HEK293 (cell line): ENCODE data around the gene ACVR2B.

Experiments
- CTCF ChIA-PET: fragments of 350-600 bp; formaldehyde crosslinking; extraction: SDS; loops from one replicate; lab custom pipeline; 2021; ENCODE audit warnings: antibody characterized with exemption; lab: Yijun Ruan, JAX
- POLR2A ChIA-PET: fragments of 300-600 bp; formaldehyde crosslinking; extraction: SDS; loops from one replicate; lab custom pipeline; 2020; ENCODE audit warnings: antibody characterized with exemption, inconsistent platforms; lab: Yijun Ruan, JAX
- H3K27ac ChIP-seq: fragments of 200-500 bp; sonication (Bioruptor generic); 2 replicates; pipeline ENCODE4 v1.5.1; 2014; ENCODE audit warnings: low read depth, low read length, control low read depth, inconsistent platforms; ENCODE audit errors: extremely low read depth
- H3K36me3 ChIP-seq, 2 experiments: fragments of 200-500 bp in 1 of 2; sonication (Bioruptor generic) in 1 of 2; 1 replicate in 1 of 2; 2 replicates in 1 of 2; pipeline ENCODE4 v1.5.1; 2014 to 2017; ENCODE audit warnings: inconsistent platforms in 2 of 2, low read length in 2 of 2; ENCODE audit not compliant: control insufficient read depth in 2 of 2, insufficient read depth in 1 of 2
- H3K4me1 ChIP-seq: fragments of 200-500 bp; sonication (Bioruptor generic); 2 replicates; pipeline ENCODE4 v1.5.1; 2014; ENCODE audit warnings: mild to moderate bottlenecking, low read length, inconsistent platforms; ENCODE audit not compliant: control insufficient read depth, insufficient read depth
- H3K4me3 ChIP-seq: 2 replicates; pipeline ENCODE4 v1.5.1; 2011; ENCODE audit warnings: low read depth, mild to moderate bottlenecking, control low read depth, low read length, moderate library complexity
- H3K9me3 ChIP-seq: fragments of 200-500 bp; sonication (Bioruptor generic); 2 replicates; pipeline ENCODE4 v1.5.1; 2014; ENCODE audit warnings: low read depth, low read length, inconsistent platforms; ENCODE audit not compliant: control insufficient read depth, insufficient read depth
- EGR2 ChIP-seq: fragments of 450-650 bp; formaldehyde crosslinking; IDR thresholded peaks from 2 replicates; pipeline ENCODE4 v1.5.1; 2016; ENCODE audit warnings: low read depth, missing biosample characterization, missing genetic modification characterization
- KLF1 ChIP-seq: fragments of 450-650 bp; formaldehyde crosslinking; IDR thresholded peaks from 2 replicates; pipeline ENCODE4 v1.5.1; 2016; ENCODE audit warnings: missing biosample characterization, missing genetic modification characterization
- YY1 ChIP-seq: fragments of 450-650 bp; formaldehyde crosslinking; IDR thresholded peaks from 2 replicates; pipeline ENCODE4 v1.5.1; 2018; ENCODE audit warnings: missing biosample characterization, missing genetic modification characterization
- ZBTB7A ChIP-seq: fragments of 450-650 bp; formaldehyde crosslinking; IDR thresholded peaks from 2 replicates; pipeline ENCODE4 v1.5.1; 2016; ENCODE audit warnings: low read depth, missing biosample characterization, missing genetic modification characterization
- ZFP3 ChIP-seq: fragments of 450-650 bp; formaldehyde crosslinking; IDR thresholded peaks from 2 replicates; pipeline ENCODE4 v1.5.1; 2016; ENCODE audit warnings: low read depth, missing biosample characterization, missing genetic modification characterization
- ZFP69B ChIP-seq: fragments of 450-650 bp; formaldehyde crosslinking; IDR thresholded peaks from 2 replicates; pipeline ENCODE4 v1.5.1; 2016; ENCODE audit warnings: missing biosample characterization, missing genetic modification characterization
- ZNF114 ChIP-seq: fragments of 450-650 bp; formaldehyde crosslinking; IDR thresholded peaks from 2 replicates; pipeline ENCODE4 v1.5.0; 2017; ENCODE audit warnings: missing biosample characterization, missing genetic modification characterization
- ZNF132 ChIP-seq: fragments of 450-650 bp; formaldehyde crosslinking; IDR thresholded peaks from 2 replicates; pipeline ENCODE4 v1.5.1; 2017; ENCODE audit warnings: missing biosample characterization, missing genetic modification characterization, borderline replicate concordance
- ZNF2 ChIP-seq: fragments of 450-650 bp; formaldehyde crosslinking; IDR thresholded peaks from 2 replicates; pipeline ENCODE4 v1.5.1; 2016; ENCODE audit warnings: missing biosample characterization, missing genetic modification characterization
- ZNF23 ChIP-seq: fragments of 450-650 bp; formaldehyde crosslinking; IDR thresholded peaks from 2 replicates; pipeline ENCODE4 v1.5.1; 2016; ENCODE audit warnings: missing biosample characterization, missing genetic modification characterization, borderline replicate concordance
- ZNF473 ChIP-seq: fragments of 450-650 bp; formaldehyde crosslinking; IDR thresholded peaks from 2 replicates; pipeline ENCODE4 v1.5.1; 2017; ENCODE audit warnings: missing biosample characterization, missing genetic modification characterization
- ZNF658 ChIP-seq: fragments of 450-650 bp; formaldehyde crosslinking; IDR thresholded peaks from 2 replicates; pipeline ENCODE4; 2016; ENCODE audit warnings: missing biosample characterization, missing genetic modification characterization
- ZNF785 ChIP-seq: fragments of 450-650 bp; formaldehyde crosslinking; IDR thresholded peaks from 2 replicates; pipeline ENCODE4 v1.5.1; 2016; ENCODE audit warnings: missing biosample characterization, missing genetic modification characterization
- TF ChIP-seq, protein P1 (sequence below): fragments of 450-650 bp; formaldehyde crosslinking; IDR thresholded peaks from 2 replicates; pipeline ENCODE4 v1.5.1; 2017; ENCODE audit warnings: missing biosample characterization, missing genetic modification characterization
- TF ChIP-seq, protein P2 (sequence below): fragments of 450-650 bp; formaldehyde crosslinking; IDR thresholded peaks from 2 replicates; pipeline ENCODE4; 2016; ENCODE audit warnings: missing biosample characterization, missing genetic modification characterization
- TF ChIP-seq, protein P3 (sequence below): fragments of 450-650 bp; formaldehyde crosslinking; IDR thresholded peaks from 2 replicates; pipeline ENCODE4 v1.5.0; 2017; ENCODE audit warnings: missing biosample characterization, missing genetic modification characterization, borderline replicate concordance
- TF ChIP-seq, protein P4 (sequence below): fragments of 450-650 bp; IDR thresholded peaks from 2 replicates; pipeline ENCODE4 v1.5.1; 2018; ENCODE audit warnings: missing biosample characterization, missing genetic modification characterization
- TF ChIP-seq, protein P5 (sequence below): fragments of 450-650 bp; formaldehyde crosslinking; IDR thresholded peaks from 2 replicates; pipeline ENCODE4 v1.5.1; 2016; ENCODE audit warnings: missing biosample characterization, missing genetic modification characterization
- TF ChIP-seq, protein P6 (sequence below): fragments of 450-650 bp; formaldehyde crosslinking; conservative IDR thresholded peaks from 2 replicates; pipeline ENCODE4 v1.5.1; 2016; ENCODE audit warnings: low read depth, missing biosample characterization, missing genetic modification characterization
- TF ChIP-seq, protein P7 (sequence below): fragments of 450-650 bp; formaldehyde crosslinking; IDR thresholded peaks from 2 replicates; pipeline ENCODE4 v1.5.1; 2016; ENCODE audit warnings: missing biosample characterization, missing genetic modification characterization, low read depth
- TF ChIP-seq, protein P8 (sequence below): fragments of 450-650 bp; formaldehyde crosslinking; IDR thresholded peaks from 2 replicates; pipeline ENCODE4 v1.5.1; 2016; ENCODE audit warnings: missing biosample characterization, missing genetic modification characterization

ACVR2B gene

DNA sequence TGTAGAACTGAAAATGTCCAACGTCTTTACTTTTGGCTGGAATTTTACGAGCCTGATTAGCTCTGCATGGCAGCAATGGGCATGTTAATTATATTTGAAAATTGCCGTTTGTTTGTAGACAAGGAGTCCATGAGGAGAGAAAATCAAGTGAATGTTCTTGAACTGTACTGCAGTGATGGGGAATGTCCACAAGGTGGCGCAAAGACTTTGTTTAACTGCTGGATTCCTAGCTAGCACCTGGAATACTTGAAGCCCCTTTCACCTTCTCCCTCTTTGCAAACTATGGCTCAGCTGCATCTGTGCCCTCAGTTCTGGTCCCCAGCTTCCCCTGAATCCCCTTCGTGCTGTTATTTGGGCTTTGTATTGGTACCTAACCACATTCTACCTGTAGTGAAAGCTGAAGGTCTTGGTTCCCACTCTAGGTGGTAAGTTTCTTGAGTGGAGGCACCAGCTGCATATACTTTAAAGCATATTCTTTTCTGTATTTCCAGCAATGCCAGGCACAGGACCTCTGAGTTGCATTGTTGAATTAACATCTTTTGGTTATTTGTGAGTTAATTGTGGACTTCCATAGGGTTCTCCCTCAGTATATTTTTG is 67.8 kb downstream of the ACVR2B start:
- H3K4me3 ChIP-seq = no peak overlapping the region
- ChIA-PET POLR2A (no interaction called here), CTCF (interaction anchor here (0.5 to 4.4 kb wide), 58 partner anchors 9 to 863 kb away, joined by 3 to 65 read pairs (median 5); no protein-coding TSS in a partner anchor)
- no peaks in the 10 kb centered on the region for H3K4me1 ChIP-seq
- no peak overlapping the region for H3K27ac ChIP-seq
- peaks cover 8 to 54% of the 10 kb centered on the region in 2 experiments for H3K36me3 ChIP-seq
- no peaks in the 10 kb centered on the region for H3K9me3 ChIP-seq
- no peak for TF ChIP-seq ZNF114
- TF ChIP-seq YY1 (tag by site-specific recombination) = no peak
- TF ChIP-seq ZNF658 (tag by site-specific recombination) = no peak
- TF ChIP-seq, protein P1, sequence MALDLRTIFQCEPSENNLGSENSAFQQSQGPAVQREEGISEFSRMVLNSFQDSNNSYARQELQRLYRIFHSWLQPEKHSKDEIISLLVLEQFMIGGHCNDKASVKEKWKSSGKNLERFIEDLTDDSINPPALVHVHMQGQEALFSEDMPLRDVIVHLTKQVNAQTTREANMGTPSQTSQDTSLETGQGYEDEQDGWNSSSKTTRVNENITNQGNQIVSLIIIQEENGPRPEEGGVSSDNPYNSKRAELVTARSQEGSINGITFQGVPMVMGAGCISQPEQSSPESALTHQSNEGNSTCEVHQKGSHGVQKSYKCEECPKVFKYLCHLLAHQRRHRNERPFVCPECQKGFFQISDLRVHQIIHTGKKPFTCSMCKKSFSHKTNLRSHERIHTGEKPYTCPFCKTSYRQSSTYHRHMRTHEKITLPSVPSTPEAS (tag by site-specific recombination) = no peak
- TF ChIP-seq ZNF132 (tag by site-specific recombination) = no peak
- TF ChIP-seq, protein P2, sequence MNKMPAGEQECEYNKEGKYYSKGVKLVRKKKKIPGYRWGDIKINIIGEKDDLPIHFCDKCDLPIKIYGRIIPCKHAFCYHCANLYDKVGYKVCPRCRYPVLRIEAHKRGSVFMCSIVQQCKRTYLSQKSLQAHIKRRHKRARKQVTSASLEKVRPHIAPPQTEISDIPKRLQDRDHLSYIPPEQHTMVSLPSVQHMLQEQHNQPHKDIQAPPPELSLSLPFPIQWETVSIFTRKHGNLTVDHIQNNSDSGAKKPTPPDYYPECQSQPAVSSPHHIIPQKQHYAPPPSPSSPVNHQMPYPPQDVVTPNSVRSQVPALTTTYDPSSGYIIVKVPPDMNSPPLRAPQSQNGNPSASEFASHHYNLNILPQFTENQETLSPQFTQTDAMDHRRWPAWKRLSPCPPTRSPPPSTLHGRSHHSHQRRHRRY = no peak
- no peak for TF ChIP-seq ZNF2 (tag by site-specific recombination)
- TF ChIP-seq, protein P3, sequence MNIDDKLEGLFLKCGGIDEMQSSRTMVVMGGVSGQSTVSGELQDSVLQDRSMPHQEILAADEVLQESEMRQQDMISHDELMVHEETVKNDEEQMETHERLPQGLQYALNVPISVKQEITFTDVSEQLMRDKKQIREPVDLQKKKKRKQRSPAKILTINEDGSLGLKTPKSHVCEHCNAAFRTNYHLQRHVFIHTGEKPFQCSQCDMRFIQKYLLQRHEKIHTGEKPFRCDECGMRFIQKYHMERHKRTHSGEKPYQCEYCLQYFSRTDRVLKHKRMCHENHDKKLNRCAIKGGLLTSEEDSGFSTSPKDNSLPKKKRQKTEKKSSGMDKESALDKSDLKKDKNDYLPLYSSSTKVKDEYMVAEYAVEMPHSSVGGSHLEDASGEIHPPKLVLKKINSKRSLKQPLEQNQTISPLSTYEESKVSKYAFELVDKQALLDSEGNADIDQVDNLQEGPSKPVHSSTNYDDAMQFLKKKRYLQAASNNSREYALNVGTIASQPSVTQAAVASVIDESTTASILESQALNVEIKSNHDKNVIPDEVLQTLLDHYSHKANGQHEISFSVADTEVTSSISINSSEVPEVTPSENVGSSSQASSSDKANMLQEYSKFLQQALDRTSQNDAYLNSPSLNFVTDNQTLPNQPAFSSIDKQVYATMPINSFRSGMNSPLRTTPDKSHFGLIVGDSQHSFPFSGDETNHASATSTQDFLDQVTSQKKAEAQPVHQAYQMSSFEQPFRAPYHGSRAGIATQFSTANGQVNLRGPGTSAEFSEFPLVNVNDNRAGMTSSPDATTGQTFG (tag by site-specific recombination) = no peak
- TF ChIP-seq ZFP69B (tag by site-specific recombination) = no peak
- no peak for TF ChIP-seq EGR2 (tag by site-specific recombination)
- no peak for TF ChIP-seq ZNF785 (tag by site-specific recombination)
- TF ChIP-seq, protein P4, sequence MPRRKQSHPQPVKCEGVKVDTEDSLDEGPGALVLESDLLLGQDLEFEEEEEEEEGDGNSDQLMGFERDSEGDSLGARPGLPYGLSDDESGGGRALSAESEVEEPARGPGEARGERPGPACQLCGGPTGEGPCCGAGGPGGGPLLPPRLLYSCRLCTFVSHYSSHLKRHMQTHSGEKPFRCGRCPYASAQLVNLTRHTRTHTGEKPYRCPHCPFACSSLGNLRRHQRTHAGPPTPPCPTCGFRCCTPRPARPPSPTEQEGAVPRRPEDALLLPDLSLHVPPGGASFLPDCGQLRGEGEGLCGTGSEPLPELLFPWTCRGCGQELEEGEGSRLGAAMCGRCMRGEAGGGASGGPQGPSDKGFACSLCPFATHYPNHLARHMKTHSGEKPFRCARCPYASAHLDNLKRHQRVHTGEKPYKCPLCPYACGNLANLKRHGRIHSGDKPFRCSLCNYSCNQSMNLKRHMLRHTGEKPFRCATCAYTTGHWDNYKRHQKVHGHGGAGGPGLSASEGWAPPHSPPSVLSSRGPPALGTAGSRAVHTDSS (tag by site-specific recombination) = no peak
- no peak for TF ChIP-seq ZNF473 (tag by site-specific recombination)
- TF ChIP-seq, protein P5, sequence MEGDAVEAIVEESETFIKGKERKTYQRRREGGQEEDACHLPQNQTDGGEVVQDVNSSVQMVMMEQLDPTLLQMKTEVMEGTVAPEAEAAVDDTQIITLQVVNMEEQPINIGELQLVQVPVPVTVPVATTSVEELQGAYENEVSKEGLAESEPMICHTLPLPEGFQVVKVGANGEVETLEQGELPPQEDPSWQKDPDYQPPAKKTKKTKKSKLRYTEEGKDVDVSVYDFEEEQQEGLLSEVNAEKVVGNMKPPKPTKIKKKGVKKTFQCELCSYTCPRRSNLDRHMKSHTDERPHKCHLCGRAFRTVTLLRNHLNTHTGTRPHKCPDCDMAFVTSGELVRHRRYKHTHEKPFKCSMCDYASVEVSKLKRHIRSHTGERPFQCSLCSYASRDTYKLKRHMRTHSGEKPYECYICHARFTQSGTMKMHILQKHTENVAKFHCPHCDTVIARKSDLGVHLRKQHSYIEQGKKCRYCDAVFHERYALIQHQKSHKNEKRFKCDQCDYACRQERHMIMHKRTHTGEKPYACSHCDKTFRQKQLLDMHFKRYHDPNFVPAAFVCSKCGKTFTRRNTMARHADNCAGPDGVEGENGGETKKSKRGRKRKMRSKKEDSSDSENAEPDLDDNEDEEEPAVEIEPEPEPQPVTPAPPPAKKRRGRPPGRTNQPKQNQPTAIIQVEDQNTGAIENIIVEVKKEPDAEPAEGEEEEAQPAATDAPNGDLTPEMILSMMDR (tag by site-specific recombination) = peak; percentile 46
- no peak for TF ChIP-seq KLF1 (tag by site-specific recombination)
- no peak for TF ChIP-seq ZNF23 (tag by site-specific recombination)
- TF ChIP-seq, protein P6, sequence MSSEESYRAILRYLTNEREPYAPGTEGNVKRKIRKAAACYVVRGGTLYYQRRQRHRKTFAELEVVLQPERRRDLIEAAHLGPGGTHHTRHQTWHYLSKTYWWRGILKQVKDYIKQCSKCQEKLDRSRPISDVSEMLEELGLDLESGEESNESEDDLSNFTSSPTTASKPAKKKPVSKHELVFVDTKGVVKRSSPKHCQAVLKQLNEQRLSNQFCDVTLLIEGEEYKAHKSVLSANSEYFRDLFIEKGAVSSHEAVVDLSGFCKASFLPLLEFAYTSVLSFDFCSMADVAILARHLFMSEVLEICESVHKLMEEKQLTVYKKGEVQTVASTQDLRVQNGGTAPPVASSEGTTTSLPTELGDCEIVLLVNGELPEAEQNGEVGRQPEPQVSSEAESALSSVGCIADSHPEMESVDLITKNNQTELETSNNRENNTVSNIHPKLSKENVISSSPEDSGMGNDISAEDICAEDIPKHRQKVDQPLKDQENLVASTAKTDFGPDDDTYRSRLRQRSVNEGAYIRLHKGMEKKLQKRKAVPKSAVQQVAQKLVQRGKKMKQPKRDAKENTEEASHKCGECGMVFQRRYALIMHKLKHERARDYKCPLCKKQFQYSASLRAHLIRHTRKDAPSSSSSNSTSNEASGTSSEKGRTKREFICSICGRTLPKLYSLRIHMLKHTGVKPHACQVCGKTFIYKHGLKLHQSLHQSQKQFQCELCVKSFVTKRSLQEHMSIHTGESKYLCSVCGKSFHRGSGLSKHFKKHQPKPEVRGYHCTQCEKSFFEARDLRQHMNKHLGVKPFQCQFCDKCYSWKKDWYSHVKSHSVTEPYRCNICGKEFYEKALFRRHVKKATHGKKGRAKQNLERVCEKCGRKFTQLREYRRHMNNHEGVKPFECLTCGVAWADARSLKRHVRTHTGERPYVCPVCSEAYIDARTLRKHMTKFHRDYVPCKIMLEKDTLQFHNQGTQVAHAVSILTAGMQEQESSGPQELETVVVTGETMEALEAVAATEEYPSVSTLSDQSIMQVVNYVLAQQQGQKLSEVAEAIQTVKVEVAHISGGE (tag by site-specific recombination) = no peak
- TF ChIP-seq ZBTB7A = no peak
- TF ChIP-seq, protein P7, sequence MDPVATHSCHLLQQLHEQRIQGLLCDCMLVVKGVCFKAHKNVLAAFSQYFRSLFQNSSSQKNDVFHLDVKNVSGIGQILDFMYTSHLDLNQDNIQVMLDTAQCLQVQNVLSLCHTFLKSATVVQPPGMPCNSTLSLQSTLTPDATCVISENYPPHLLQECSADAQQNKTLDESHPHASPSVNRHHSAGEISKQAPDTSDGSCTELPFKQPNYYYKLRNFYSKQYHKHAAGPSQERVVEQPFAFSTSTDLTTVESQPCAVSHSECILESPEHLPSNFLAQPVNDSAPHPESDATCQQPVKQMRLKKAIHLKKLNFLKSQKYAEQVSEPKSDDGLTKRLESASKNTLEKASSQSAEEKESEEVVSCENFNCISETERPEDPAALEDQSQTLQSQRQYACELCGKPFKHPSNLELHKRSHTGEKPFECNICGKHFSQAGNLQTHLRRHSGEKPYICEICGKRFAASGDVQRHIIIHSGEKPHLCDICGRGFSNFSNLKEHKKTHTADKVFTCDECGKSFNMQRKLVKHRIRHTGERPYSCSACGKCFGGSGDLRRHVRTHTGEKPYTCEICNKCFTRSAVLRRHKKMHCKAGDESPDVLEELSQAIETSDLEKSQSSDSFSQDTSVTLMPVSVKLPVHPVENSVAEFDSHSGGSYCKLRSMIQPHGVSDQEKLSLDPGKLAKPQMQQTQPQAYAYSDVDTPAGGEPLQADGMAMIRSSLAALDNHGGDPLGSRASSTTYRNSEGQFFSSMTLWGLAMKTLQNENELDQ = no peak
- no peak for TF ChIP-seq ZFP3 (tag by site-specific recombination)
- TF ChIP-seq, protein P8, sequence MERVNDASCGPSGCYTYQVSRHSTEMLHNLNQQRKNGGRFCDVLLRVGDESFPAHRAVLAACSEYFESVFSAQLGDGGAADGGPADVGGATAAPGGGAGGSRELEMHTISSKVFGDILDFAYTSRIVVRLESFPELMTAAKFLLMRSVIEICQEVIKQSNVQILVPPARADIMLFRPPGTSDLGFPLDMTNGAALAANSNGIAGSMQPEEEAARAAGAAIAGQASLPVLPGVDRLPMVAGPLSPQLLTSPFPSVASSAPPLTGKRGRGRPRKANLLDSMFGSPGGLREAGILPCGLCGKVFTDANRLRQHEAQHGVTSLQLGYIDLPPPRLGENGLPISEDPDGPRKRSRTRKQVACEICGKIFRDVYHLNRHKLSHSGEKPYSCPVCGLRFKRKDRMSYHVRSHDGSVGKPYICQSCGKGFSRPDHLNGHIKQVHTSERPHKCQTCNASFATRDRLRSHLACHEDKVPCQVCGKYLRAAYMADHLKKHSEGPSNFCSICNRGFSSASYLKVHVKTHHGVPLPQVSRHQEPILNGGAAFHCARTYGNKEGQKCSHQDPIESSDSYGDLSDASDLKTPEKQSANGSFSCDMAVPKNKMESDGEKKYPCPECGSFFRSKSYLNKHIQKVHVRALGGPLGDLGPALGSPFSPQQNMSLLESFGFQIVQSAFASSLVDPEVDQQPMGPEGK (tag by site-specific recombination) = no peak
